GM19395 (cell line): ENCODE measurements around the gene KIAA1191.
"Not testable (repeated sequence)": the region's sequence is repeated elsewhere in the genome, so short reads cannot be mapped to it uniquely, and the experiment has no call there.

Experiments used
- ATAC-seq: cut with Tn5 transposase; IDR thresholded peaks from one replicate; pipeline ENCODE4 v1.9.1; 2021; ENCODE audit warnings: mild to moderate bottlenecking, moderate library complexity; ENCODE audit not compliant: unreplicated experiment

The KIAA1191 gene

GRCh38 chr5:176319827-176320554 lies 41.6 kb downstream of the KIAA1191 start:
- no peak for ATAC-seq

DNA sequence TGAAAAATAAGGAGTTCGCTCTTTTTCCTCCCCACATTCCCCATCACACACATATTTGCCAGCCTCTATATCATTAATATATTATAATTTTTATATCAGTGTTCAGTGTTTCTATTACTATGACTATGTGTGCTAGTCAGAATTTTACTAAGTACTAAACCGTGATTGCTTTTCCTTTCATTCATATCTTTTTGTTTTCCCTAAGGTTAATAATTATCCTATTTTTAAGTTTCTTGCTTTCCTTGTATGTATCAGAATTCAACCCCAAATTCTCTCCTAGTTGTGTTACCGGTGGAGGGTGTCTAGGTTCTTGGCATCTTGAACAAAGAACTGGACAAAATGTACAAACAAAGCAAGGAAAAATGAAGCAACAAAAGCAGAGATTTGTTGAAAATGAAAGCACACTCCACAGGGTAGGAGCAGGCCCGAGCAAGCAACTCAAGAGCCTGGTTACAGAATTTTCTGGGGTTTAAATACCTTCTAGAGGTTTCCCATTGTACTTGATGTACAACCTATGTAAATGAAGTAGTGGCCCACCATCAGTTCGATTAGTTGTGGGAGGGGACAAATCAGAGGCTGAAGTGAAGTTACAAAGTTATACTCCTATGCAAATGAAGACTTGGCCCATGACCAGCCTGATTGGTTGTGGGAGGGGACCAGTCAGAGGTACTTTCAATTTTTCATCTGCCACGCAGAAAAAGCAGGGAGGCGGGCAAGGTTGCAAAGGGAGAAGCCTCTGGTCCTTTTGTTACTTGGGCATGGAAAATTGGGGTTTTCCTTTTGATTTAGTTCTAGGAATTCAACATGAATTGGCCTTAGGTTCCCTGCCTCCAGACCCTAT lies 43.8 kb downstream of the KIAA1191 start:
- no peak for ATAC-seq

DNA sequence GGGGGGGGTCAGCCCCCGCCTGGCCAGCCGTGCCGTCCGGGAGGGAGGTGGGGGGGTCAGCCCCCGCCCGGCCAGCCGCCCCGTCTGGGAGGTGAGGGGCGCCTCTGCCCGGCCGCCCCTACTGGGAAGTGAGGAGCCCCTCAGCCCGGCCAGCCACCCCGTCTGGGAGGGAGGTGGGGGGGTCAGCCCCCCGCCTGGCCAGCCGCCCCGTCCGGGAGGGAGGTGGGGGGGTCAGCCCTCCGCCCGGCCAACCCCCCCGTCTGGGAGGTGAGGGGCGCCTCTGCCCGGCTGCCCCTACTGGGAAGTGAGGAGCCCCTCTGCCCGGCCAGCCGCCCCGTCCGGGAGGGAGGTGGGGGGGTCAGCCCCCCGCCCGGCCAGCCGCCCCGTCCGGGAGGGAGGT lies 56.2 kb downstream of the KIAA1191 start:
- ATAC-seq, result not testable (repeated sequence)
